H1 (cell line): ENCODE results near the gene NUCB1. TPM values are rescaled to one million over a fixed set of nuclear protein-coding genes. Genes with fewer than 3 reads are reported as not detected.

Experiments
- BRCA1 ChIP-seq: IDR thresholded peaks from 2 replicates; pipeline ENCODE4 v1.6.1; 2012; ENCODE audit warnings: low read depth, low read length, improper control_type of control experiment
- CBX8 ChIP-seq: fragments of 300-800, 300-1000 bp; sonication (generic); IDR thresholded peaks from 2 replicates; pipeline ENCODE4 v1.7.1; 2016; ENCODE audit warnings: low read depth, low read length, borderline replicate concordance
- CTCF ChIP-seq, 3 experiments: IDR thresholded peaks; 1 replicate in 2 of 3; 2 replicates in 1 of 3; pipeline versions ENCODE4 v1.5.1 to v1.6.1; 2011; ENCODE audit warnings: low read length in 3 of 3, mild to moderate bottlenecking in 3 of 3, inconsistent platforms in 2 of 3, low read depth in 1 of 3, moderate library complexity in 1 of 3; ENCODE audit not compliant: insufficient read depth in 1 of 3; ENCODE audit errors: control extremely low read depth in 1 of 3
- PHF8 ChIP-seq: fragments of 200-600 bp; sonication (generic); conservative IDR thresholded peaks from 2 replicates; pipeline ENCODE4 v1.7.1; 2012; ENCODE audit warnings: low read depth, mild to moderate bottlenecking, inconsistent platforms, low read length, moderate library complexity
- SP4 ChIP-seq: IDR thresholded peaks from 2 replicates; pipeline ENCODE4 v1.6.1; 2012; ENCODE audit warnings: low read length, inconsistent platforms
- TCF12 ChIP-seq: IDR thresholded peaks from 2 replicates; pipeline ENCODE4 v1.6.1; 2011; ENCODE audit warnings: low read depth, mild to moderate bottlenecking, low read length
- polyA plus RNA-seq, 7 experiments: library from polyadenylated mRNA; depleted of rRNA in 3 of 7; stranded (reverse) in 5 of 7; unstranded in 2 of 7; fragments of >200 nt in 5 of 7; fragments of 200-250 nt in 2 of 7; gene quantifications; 1 replicate in 5 of 7; 2 replicates in 1 of 7; 4 replicates in 1 of 7; pipeline versions ENCODE4 v1.2.1 to v1.2.3, GENCODE V29; 2011 to 2013; ENCODE audit warnings: missing spikeins in 2 of 7, mixed read lengths in 2 of 7
- small RNA-seq: library from polyadenylated mRNA; stranded (forward); fragments of <200 nt; extraction: miRNeasy Mini kit (QIAGEN cat#:217004); gene quantifications from one replicate; pipeline ENCODE3, GENCODE V24; 2013; ENCODE audit not compliant: insufficient read depth
- total RNA-seq: library from RNA; stranded (reverse); fragmentation: NEBNext Ultra II Directional; extraction: Animal tissue kit (Norgen Biotek cat#: 25700); gene quantifications from 2 replicates; pipeline ENCODE4 v1.2.1, GENCODE V29; 2021

NUCB1 gene
- total and polyA plus RNA-seq, 2 of the 8 experiments (the other 6 are each of a cell fraction or from before 2014, with no cell fraction given): 111 to 121 TPM

- peak; percentile 94 to 98 (median 95) for TF ChIP-seq CTCF (IDR thresholded peaks at IDR 0.05; ENCODE audit: control extremely low read depth in 1 of 3, insufficient read depth in 1 of 3, low read depth in 1 of 3, low read length in 3 of 3)
- no peak for TF ChIP-seq PHF8
- no peak for TF ChIP-seq CBX8
- TF ChIP-seq BRCA1: no peak
- 0 out of 2 replicates have a peak, but pooled peaks have one; percentile 70 for TF ChIP-seq SP4
- TF ChIP-seq TCF12: no peak
Observed at GRCh38 chr19:48970923-48971395, 70.8 kb downstream of the NUCB1 start (continued).

Small RNA genes within 50 kb of the gene (small RNA-seq; reads per million reads assigned to genes)
- not detected for gene AC026803.1

Other genes with a start within 250 kb of the NUCB1 start
- gene NTN5, start 227.3 kb upstream of the NUCB1 start, total RNA-seq: 0.15 and 0.47 TPM in 2 replicates
- 0.80 and 0.85 TPM in 2 replicates for gene NTN5, start 227.3 kb upstream of the NUCB1 start, polyA plus RNA-seq (2011; rRNA removed)
- 5.0 and 7.0 TPM in 2 replicates for gene FUT2, start 204.3 kb upstream of the NUCB1 start, total RNA-seq
- 5.6 and 8.2 TPM in 2 replicates for gene FUT2, start 204.3 kb upstream of the NUCB1 start, polyA plus RNA-seq (2011; rRNA removed)
- 2.0 and 2.9 TPM in 2 replicates for gene MAMSTR, start 180.6 kb upstream of the NUCB1 start, total RNA-seq
- 2.3 and 2.5 TPM in 2 replicates for gene MAMSTR, start 180.6 kb upstream of the NUCB1 start, polyA plus RNA-seq (2011; rRNA removed)
- 8.7 and 9.3 TPM in 2 replicates for gene RASIP1, start 159.7 kb upstream of the NUCB1 start, total RNA-seq
- 11.4 and 16.4 TPM in 2 replicates for gene RASIP1, start 159.7 kb upstream of the NUCB1 start, polyA plus RNA-seq (2011; rRNA removed)
- 1.7 and 1.8 TPM in 2 replicates for gene IZUMO1, start 153.4 kb upstream of the NUCB1 start, total RNA-seq
- gene IZUMO1, start 153.4 kb upstream of the NUCB1 start, polyA plus RNA-seq (2011; rRNA removed): 0.33 and 0.46 TPM in 2 replicates
- 12.2 and 12.9 TPM in 2 replicates for gene FUT1, start 147.7 kb upstream of the NUCB1 start, total RNA-seq
- 7.4 and 12.4 TPM in 2 replicates for gene FUT1, start 147.7 kb upstream of the NUCB1 start, polyA plus RNA-seq (2011; rRNA removed)
- 0.48 TPM in 1 of 2 replicates, not detected in the other for gene FGF21, start 144.8 kb upstream of the NUCB1 start, total RNA-seq
- gene FGF21, start 144.8 kb upstream of the NUCB1 start, polyA plus RNA-seq (2011; rRNA removed): 0.80 and 2.2 TPM in 2 replicates
- gene BCAT2, start 89.3 kb upstream of the NUCB1 start, total RNA-seq: 42.5 and 44.5 TPM in 2 replicates
- 48.7 and 77.3 TPM in 2 replicates for gene BCAT2, start 89.3 kb upstream of the NUCB1 start, polyA plus RNA-seq (2011; rRNA removed)
- gene HSD17B14, start 63.8 kb upstream of the NUCB1 start, total RNA-seq: 8.4 and 9.7 TPM in 2 replicates
- gene HSD17B14, start 63.8 kb upstream of the NUCB1 start, polyA plus RNA-seq (2011; rRNA removed): 25.5 and 32.7 TPM in 2 replicates
- gene PLEKHA4, start 31.7 kb upstream of the NUCB1 start, total RNA-seq: 16.8 and 18.0 TPM in 2 replicates
- 8.2 and 14.1 TPM in 2 replicates for gene PLEKHA4, start 31.7 kb upstream of the NUCB1 start, polyA plus RNA-seq (2011; rRNA removed)
- 12.8 and 14.0 TPM in 2 replicates for gene PPP1R15A, start 27.9 kb upstream of the NUCB1 start, total RNA-seq
- gene PPP1R15A, start 27.9 kb upstream of the NUCB1 start, polyA plus RNA-seq (2011; rRNA removed): 4.1 and 8.6 TPM in 2 replicates
- 1.0 and 1.1 TPM in 2 replicates for gene TULP2, start 1.6 kb upstream of the NUCB1 start, total RNA-seq
- gene TULP2, start 1.6 kb upstream of the NUCB1 start, polyA plus RNA-seq (2011; rRNA removed): 0.95 and 1.8 TPM in 2 replicates
- gene DHDH, start 33.4 kb downstream of the NUCB1 start, total RNA-seq: 2.2 and 2.7 TPM in 2 replicates
- gene DHDH, start 33.4 kb downstream of the NUCB1 start, polyA plus RNA-seq (2011; rRNA removed): 2.8 and 2.9 TPM in 2 replicates
- 257 and 295 TPM in 2 replicates for gene BAX, start 54.6 kb downstream of the NUCB1 start, total RNA-seq
- gene BAX, start 54.6 kb downstream of the NUCB1 start, polyA plus RNA-seq (2011; rRNA removed): 346 and 750 TPM in 2 replicates
- 1,751 and 1,764 TPM in 2 replicates for gene FTL, start 65.0 kb downstream of the NUCB1 start, total RNA-seq
- 2,427 and 3,043 TPM in 2 replicates for gene FTL, start 65.0 kb downstream of the NUCB1 start, polyA plus RNA-seq (2011; rRNA removed)
- 37.8 and 38.7 TPM in 2 replicates for gene GYS1, start 93.0 kb downstream of the NUCB1 start, total RNA-seq
- gene GYS1, start 93.0 kb downstream of the NUCB1 start, polyA plus RNA-seq (2011; rRNA removed): 30.0 and 41.9 TPM in 2 replicates
- 152 and 160 TPM in 2 replicates for gene RUVBL2, start 93.6 kb downstream of the NUCB1 start, total RNA-seq
- gene RUVBL2, start 93.6 kb downstream of the NUCB1 start, polyA plus RNA-seq (2011; rRNA removed): 247 and 341 TPM in 2 replicates
- gene LHB, start 116.8 kb downstream of the NUCB1 start, total RNA-seq: not detected in 2 replicates
- gene LHB, start 116.8 kb downstream of the NUCB1 start, polyA plus RNA-seq (2011; rRNA removed): 0.53 and 1.2 TPM in 2 replicates
- gene CGB3, start 124.0 kb downstream of the NUCB1 start, total RNA-seq: not detected in 2 replicates
- gene CGB3, start 124.0 kb downstream of the NUCB1 start, polyA plus RNA-seq (2011; rRNA removed): 0.09 TPM in 1 of 2 replicates, not detected in the other
- gene CGB2, start 131.6 kb downstream of the NUCB1 start, total RNA-seq: 0.71 TPM in 1 of 2 replicates, not detected in the other
- gene CGB2, start 131.6 kb downstream of the NUCB1 start, polyA plus RNA-seq (2011; rRNA removed): 3.2 and 3.9 TPM in 2 replicates
- not detected in 2 replicates for gene CGB1, start 136.6 kb downstream of the NUCB1 start, total RNA-seq
- 0.83 TPM in 1 of 2 replicates, not detected in the other for gene CGB1, start 136.6 kb downstream of the NUCB1 start, polyA plus RNA-seq (2011; rRNA removed)
- 0.63 TPM in 1 of 2 replicates, not detected in the other for gene CGB5, start 143.5 kb downstream of the NUCB1 start, total RNA-seq
- 0.68 and 0.83 TPM in 2 replicates for gene CGB5, start 143.5 kb downstream of the NUCB1 start, polyA plus RNA-seq (2011; rRNA removed)
- 0.46 TPM in 1 of 2 replicates, not detected in the other for gene CGB8, start 148.8 kb downstream of the NUCB1 start, total RNA-seq
- gene CGB8, start 148.8 kb downstream of the NUCB1 start, polyA plus RNA-seq (2011; rRNA removed): 0.09 and 0.22 TPM in 2 replicates
- gene CGB7, start 157.4 kb downstream of the NUCB1 start, total RNA-seq: 0.52 and 1.2 TPM in 2 replicates
- gene CGB7, start 157.4 kb downstream of the NUCB1 start, polyA plus RNA-seq (2011; rRNA removed): 2.2 and 3.8 TPM in 2 replicates
- gene NTF4, start 164.5 kb downstream of the NUCB1 start, total RNA-seq: 2.8 and 3.1 TPM in 2 replicates
- gene NTF4, start 164.5 kb downstream of the NUCB1 start, polyA plus RNA-seq (2011; rRNA removed): 5.3 and 6.5 TPM in 2 replicates
- gene KCNA7, start 172.4 kb downstream of the NUCB1 start, total RNA-seq: 0.10 and 0.17 TPM in 2 replicates
- 0.06 and 0.09 TPM in 2 replicates for gene KCNA7, start 172.4 kb downstream of the NUCB1 start, polyA plus RNA-seq (2011; rRNA removed)
- gene SNRNP70, start 185.1 kb downstream of the NUCB1 start, total RNA-seq: 231 and 244 TPM in 2 replicates
- gene SNRNP70, start 185.1 kb downstream of the NUCB1 start, polyA plus RNA-seq (2011; rRNA removed): 235 and 515 TPM in 2 replicates
- gene LIN7B, start 214.1 kb downstream of the NUCB1 start, total RNA-seq: 4.1 and 4.2 TPM in 2 replicates
- 4.1 and 6.0 TPM in 2 replicates for gene LIN7B, start 214.1 kb downstream of the NUCB1 start, polyA plus RNA-seq (2011; rRNA removed)
- 1.2 and 2.5 TPM in 2 replicates for gene C19orf73, start 218.8 kb downstream of the NUCB1 start, total RNA-seq
- 4.6 and 10.0 TPM in 2 replicates for gene C19orf73, start 218.8 kb downstream of the NUCB1 start, polyA plus RNA-seq (2011; rRNA removed)
- 25.3 and 28.0 TPM in 2 replicates for gene PPFIA3, start 219.2 kb downstream of the NUCB1 start, total RNA-seq
- 15.9 and 28.8 TPM in 2 replicates for gene PPFIA3, start 219.2 kb downstream of the NUCB1 start, polyA plus RNA-seq (2011; rRNA removed)